Stomach smooth muscle (tissue), 2 donors: ENCODE measurements around the gene STIM1.

ENCODE experiments used
- H3K27ac ChIP-seq: one replicate; pipeline ENCODE4 v1.7.0; 2013; ENCODE audit warnings: mild to moderate bottlenecking, low read length, inconsistent platforms
- H3K27me3 ChIP-seq, 2 donors: one replicate each; pipeline ENCODE4 v1.7.0; 2013; ENCODE audit warnings: low read length in 2 of 2; ENCODE audit not compliant: insufficient read depth in 2 of 2, control insufficient read depth in 1 of 2
- H3K36me3 ChIP-seq, 2 donors: one replicate each; pipeline ENCODE4 v1.7.0; 2013; ENCODE audit warnings: low read length in 2 of 2; ENCODE audit not compliant: control insufficient read depth in 2 of 2, insufficient read depth in 2 of 2
- H3K4me1 ChIP-seq: one replicate; pipeline ENCODE4 v1.7.0; 2013; ENCODE audit warnings: low read length; ENCODE audit not compliant: control insufficient read depth, insufficient read depth
- H3K4me3 ChIP-seq, 2 donors: one replicate each; pipeline ENCODE4 v1.7.0; 2013; ENCODE audit warnings: low read length in 2 of 2
- H3K9ac ChIP-seq, 2 donors: one replicate each; pipeline ENCODE4 v1.7.0; 2013; ENCODE audit warnings: low read length in 2 of 2, mild to moderate bottlenecking in 1 of 2
- H3K9me3 ChIP-seq, 2 donors: one replicate each; pipeline ENCODE4 v1.7.0; 2013; ENCODE audit warnings: low read length in 2 of 2; ENCODE audit not compliant: control insufficient read depth in 2 of 2
- donor health status: healthy.
- donor health status: Pancreatic carcinoma.

The STIM1 gene

DNA sequence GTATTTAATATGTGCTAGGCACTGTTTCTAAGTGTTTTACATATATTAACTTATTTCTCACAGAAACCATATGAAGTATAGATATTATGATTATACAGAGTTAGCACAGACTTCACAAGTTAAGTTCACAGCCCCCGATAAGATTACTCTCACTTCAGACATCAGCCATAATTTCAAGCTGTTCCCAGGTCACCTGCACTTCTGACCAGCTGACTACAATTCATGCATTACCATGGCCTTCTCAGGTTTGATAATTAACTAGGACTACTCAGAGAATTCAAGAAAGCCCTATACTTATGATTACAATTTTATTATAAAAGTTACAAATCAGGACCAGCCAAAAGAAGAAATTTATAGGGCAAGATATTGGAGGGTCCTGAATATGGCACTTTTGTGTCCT is 170.9 kb downstream of the STIM1 start:
- H3K9me3 ChIP-seq = no peaks in the 10 kb centered on the region
- peaks cover 18% of the 10 kb centered on the region for H3K4me1 ChIP-seq
- H3K27ac ChIP-seq = peak overlapping the region; percentile 25
- H3K36me3 ChIP-seq = peaks cover 4 to 5% of the 10 kb centered on the region in 2 donors
- H3K9ac ChIP-seq = no peak overlapping the region
- no peak overlapping the region for H3K4me3 ChIP-seq
- no peaks in the 10 kb centered on the region for H3K27me3 ChIP-seq

DNA sequence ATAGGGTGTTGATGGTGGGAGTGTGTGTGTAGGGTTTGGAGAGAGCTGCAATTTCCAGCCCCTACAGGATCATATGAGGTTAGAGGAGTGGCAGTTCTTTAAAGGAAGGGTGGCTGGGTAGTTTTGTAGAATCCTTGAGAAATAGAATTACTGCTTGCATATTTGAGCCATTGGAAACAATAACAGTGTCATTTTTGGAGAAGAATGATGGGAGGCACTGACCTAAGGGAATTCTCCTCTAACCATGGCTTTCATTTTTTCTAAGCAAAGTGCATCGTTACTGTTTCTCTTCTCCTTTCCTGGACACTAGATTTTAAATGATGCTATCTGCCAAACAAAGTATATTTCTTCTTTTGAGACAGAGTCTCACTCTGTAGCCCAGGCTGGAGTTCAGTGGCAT is 172.3 kb downstream of the STIM1 start:
- H3K27me3 ChIP-seq = no peaks in the 10 kb centered on the region
- H3K9ac ChIP-seq = no peak overlapping the region
- H3K36me3 ChIP-seq = peaks cover 4 to 5% of the 10 kb centered on the region in 2 donors
- no peaks in the 10 kb centered on the region for H3K9me3 ChIP-seq
- no peak overlapping the region for H3K4me3 ChIP-seq
- peaks cover 18% of the 10 kb centered on the region for H3K4me1 ChIP-seq
- no peak overlapping the region for H3K27ac ChIP-seq

DNA sequence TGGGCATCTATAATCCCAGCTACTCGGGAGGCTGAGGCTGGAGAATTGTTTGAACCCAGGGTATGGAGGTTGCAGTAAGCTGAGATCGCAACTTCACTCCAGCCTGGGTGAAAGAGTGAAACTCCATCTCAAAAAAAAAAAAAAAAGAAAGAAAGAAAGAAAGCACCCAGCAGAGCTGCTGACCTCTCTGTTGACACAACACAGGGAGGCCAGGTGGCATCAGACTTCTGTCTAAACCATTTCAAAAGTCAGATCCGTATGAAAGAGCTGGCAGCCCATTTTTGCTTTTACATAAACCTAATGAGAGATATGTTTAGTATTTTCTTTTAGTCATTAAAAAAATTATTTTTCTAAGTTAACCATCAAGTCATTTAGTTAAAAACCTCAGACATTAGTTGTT is 174.7 kb downstream of the STIM1 start:
- no peaks in the 10 kb centered on the region for H3K9me3 ChIP-seq
- H3K9ac ChIP-seq = no peak overlapping the region
- peaks cover 16% of the 10 kb centered on the region for H3K4me1 ChIP-seq
- H3K36me3 ChIP-seq = no peaks in the 10 kb centered on the region
- H3K27me3 ChIP-seq = no peaks in the 10 kb centered on the region
- no peak overlapping the region for H3K4me3 ChIP-seq
- no peak overlapping the region for H3K27ac ChIP-seq

DNA sequence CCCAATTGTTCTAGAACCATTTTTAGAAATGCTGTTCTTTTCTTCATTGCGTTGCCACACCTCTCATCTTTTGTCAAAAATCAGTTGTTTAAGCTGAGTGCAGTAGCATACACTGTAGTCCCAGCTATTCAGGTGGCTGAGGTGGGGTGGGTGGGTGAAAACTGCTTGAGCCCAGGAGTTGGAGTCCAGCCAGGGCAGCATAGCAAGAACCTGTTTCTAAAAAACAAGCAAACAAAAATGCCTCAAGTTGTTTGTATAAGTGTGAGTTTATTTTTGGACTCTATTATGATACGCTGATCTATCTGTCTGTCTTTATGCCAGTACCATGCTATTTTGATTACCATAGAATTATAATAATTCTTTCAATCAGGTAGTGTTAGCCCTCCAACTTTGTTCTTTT is 176.6 kb downstream of the STIM1 start:
- Histone ChIP-seq H3K27ac (no peak overlapping the region), H3K27me3 (no peaks in the 10 kb centered on the region), H3K4me3 (no peak overlapping the region), H3K4me1 (peaks cover 6% of the 10 kb centered on the region), H3K9ac (no peak overlapping the region), H3K36me3 (no peaks in the 10 kb centered on the region), H3K9me3 (no peaks in the 10 kb centered on the region)

DNA sequence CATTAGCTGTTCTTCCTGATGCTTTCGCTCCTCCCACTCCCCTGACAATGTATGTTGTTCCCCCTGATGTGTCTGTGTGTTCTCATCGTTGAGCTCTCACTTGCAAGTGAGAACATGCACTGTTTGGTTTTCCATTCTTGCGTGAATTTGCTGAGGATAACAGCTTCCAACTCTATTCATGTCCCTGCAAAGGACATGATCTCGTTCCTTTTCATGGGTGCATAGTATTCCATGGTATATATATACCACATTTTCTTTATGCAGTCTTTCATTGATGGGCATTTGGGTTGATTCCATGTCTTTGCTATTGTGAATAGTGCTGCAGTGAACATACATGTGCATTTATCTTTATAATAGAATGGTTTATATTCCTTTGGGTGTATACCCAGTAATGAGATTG is 180.5 kb downstream of the STIM1 start:
- Histone ChIP-seq H3K27ac (no peak overlapping the region), H3K36me3 (no peaks in the 10 kb centered on the region), H3K27me3 (no peaks in the 10 kb centered on the region), H3K4me3 (no peak overlapping the region), H3K4me1 (no peaks in the 10 kb centered on the region), H3K9ac (no peak overlapping the region), H3K9me3 (no peaks in the 10 kb centered on the region)

DNA sequence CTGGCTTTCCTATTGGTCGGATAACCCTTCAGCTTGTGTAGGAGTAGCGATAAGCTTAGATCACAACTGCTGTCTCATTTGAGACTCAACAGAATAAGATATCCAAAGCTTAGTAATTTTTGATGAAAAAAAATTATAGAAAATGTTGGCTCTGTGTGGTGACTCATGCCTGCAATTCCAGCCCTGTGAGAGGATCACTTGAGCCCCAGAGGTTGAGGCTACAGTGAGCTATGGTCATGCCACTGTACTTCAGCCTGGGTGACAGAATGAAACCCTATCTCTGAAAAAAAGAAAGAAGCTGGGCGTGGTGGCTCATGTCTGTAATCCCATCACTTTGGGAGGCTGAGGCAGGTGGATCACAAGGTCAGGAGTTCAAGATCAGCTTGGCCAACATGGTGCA is 183.5 kb downstream of the STIM1 start:
- H3K4me3 ChIP-seq = no peak overlapping the region
- H3K27ac ChIP-seq = no peak overlapping the region
- H3K36me3 ChIP-seq = no peaks in the 10 kb centered on the region
- no peak overlapping the region for H3K9ac ChIP-seq
- no peaks in the 10 kb centered on the region for H3K27me3 ChIP-seq
- H3K4me1 ChIP-seq = peaks cover under 1% of the 10 kb centered on the region
- H3K9me3 ChIP-seq = no peaks in the 10 kb centered on the region

DNA sequence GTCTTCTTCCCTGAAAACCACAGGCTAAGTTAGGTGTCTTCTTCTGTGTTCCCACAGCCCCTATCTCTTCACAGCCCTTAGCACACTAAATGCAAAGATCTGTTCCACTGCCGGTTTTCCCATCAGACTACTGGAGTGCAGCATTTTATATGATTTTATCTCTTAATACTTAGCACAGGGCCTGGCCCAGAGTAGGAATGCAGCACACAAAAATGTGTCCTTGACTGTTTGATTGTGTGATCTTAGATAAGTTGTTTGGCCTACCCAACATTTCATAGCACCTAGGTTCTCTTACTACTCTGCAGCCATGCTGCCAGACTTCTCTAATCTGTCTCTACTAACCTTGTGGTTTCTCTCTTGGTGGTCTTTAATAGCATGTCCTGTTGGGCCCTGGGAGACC is 185.0 kb downstream of the STIM1 start:
- Histone ChIP-seq H3K4me1 (peaks cover 13% of the 10 kb centered on the region), H3K27ac (no peak overlapping the region), H3K9me3 (no peaks in the 10 kb centered on the region), H3K36me3 (no peaks in the 10 kb centered on the region), H3K4me3 (no peak overlapping the region), H3K9ac (no peak overlapping the region), H3K27me3 (no peaks in the 10 kb centered on the region)

DNA sequence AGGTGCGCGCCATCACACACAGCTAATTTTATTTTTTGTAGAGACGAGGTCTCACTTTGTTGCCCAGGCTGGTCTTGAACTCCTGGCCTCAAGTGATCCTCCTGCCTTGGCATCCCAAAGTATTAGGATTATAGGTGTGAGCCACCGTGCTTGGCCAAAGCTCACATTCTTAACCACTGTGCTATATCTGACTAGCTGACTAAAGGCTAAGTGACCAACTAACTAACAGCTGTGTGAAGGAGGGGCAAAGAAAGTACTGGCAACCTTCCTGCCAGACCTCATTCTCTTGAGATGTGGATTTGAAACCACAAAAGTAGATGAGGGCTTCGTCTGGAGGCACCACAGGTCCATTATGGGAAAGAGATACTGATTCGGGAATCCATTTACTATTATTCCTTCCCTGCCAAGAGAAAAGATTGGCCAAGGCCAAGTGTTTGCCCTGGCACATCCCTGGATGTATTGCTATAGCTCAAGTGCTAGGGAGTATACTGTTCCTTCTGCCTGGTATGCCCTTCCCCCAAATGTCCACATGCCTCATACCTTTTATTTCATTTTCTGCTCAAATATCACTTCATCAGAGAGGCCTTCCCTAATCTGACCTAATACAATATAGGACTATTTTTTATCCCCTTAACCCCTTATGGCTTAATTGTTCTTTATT is 186.4 kb downstream of the STIM1 start:
- H3K9me3 ChIP-seq = no peaks in the 10 kb centered on the region
- H3K27me3 ChIP-seq = no peaks in the 10 kb centered on the region
- no peaks in the 10 kb centered on the region for H3K36me3 ChIP-seq
- H3K4me3 ChIP-seq = no peak overlapping the region
- H3K9ac ChIP-seq = no peak overlapping the region
- H3K4me1 ChIP-seq = peaks cover 13% of the 10 kb centered on the region
- H3K27ac ChIP-seq = no peak overlapping the region

DNA sequence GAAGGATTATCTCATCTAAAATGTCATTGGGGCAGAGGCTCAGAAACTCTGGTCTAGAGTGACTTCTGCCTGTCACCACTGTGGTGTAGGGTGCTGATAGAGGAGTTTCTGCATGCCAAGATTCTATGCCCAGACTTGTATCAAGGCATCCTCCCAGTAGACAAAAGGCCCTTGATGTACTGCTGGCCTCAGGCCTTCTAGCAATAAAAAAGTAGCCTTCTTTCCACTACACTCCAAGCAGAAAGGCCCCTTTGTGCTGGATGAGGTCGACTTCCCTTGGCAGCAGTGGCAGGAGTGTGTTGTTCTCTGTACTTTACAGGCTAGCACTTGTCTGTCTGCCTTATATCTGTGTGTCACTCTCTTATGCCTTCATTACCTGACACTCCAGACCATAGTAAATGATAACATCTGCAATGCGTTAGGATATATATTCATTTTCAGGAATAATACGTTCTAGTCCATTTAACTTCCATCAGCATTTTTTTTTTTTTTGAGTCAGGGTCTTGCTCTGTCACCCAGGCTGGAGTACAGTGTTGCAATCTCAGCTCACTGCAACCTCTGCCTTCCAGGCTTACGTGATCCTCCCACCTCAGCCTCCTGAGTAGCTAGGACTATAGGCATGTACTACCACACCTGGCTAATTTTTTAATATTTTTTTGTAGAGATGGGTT is 189.6 kb downstream of the STIM1 start:
- Histone ChIP-seq H3K4me1 (peaks cover 13% of the 10 kb centered on the region), H3K27me3 (no peaks in the 10 kb centered on the region), H3K36me3 (no peaks in the 10 kb centered on the region), H3K27ac (no peak overlapping the region), H3K9ac (no peak overlapping the region), H3K4me3 (no peak overlapping the region), H3K9me3 (no peaks in the 10 kb centered on the region)

DNA sequence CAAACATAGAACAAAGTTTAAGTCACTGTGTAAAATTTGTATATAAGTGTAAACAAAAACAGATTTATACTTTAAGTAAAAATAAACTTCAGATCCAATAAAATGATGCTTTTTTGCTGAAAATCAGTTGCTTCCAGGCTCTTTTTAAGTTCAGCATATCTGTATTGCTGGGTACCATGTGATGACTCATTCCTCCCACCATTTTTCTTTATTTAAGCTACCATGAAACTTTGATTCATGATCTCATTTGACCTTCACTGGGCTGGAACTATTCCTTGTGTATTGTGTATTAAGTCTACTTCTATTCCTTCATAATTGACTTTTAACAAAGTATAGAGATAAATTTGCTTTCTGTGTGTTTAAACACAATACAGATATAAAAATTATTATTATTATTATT is 192.9 kb downstream of the STIM1 start:
- no peak overlapping the region for H3K27ac ChIP-seq
- H3K4me3 ChIP-seq = no peak overlapping the region
- no peaks in the 10 kb centered on the region for H3K27me3 ChIP-seq
- H3K4me1 ChIP-seq = peaks cover 13% of the 10 kb centered on the region
- H3K36me3 ChIP-seq = no peaks in the 10 kb centered on the region
- no peaks in the 10 kb centered on the region for H3K9me3 ChIP-seq
- no peak overlapping the region for H3K9ac ChIP-seq

DNA sequence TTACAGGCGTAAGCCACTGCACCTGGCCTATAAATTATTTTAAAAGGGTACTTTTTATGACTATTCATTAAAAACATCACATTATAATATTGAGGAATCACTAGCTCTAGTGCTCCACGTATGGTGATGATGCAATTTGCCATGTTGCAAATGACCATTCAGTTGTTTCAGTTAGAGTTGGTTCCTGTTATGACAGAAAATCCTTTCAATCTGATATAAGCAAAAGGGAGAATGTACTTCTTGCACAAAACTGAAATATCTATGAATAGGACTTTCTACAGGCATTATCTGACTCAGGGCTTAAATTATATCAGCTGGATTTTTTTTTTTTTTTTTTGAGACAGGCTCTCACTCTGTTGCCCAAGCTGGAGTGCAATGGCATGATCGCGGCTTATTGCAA is 193.5 kb downstream of the STIM1 start:
- no peaks in the 10 kb centered on the region for H3K36me3 ChIP-seq
- no peaks in the 10 kb centered on the region for H3K27me3 ChIP-seq
- H3K9ac ChIP-seq = no peak overlapping the region
- no peak overlapping the region for H3K27ac ChIP-seq
- peaks cover 13% of the 10 kb centered on the region for H3K4me1 ChIP-seq
- no peak overlapping the region for H3K4me3 ChIP-seq
- no peaks in the 10 kb centered on the region for H3K9me3 ChIP-seq
